HG03571 (cell line): ENCODE results near the gene CHMP1A.
"Not testable (repeated sequence)": the region's sequence is repeated elsewhere in the genome, so short reads cannot be mapped to it uniquely, and the experiment has no call there.

ENCODE experiments used
- ATAC-seq: cut with Tn5 transposase; IDR thresholded peaks from one replicate; pipeline ENCODE4 v1.9.1; 2021; ENCODE audit not compliant: unreplicated experiment

CHMP1A gene

GRCh38 chr16:89657442-89658220 is at the start of gene CHMP1A, which contains the start of gene SPATA33:
Gene CHMP1A, minus strand, starts transcription at chr16:89657708. Its CDS starts 120 bp downstream, at chr16:89657588.
Gene SPATA33, plus strand, starts transcription at chr16:89657836. Its CDS starts 76 bp downstream, at chr16:89657912.
- peak; percentile 86 for ATAC-seq

GRCh38 chr16:89706518-89707260 is 49.2 kb upstream of the CHMP1A start:
- no peak for ATAC-seq

DNA sequence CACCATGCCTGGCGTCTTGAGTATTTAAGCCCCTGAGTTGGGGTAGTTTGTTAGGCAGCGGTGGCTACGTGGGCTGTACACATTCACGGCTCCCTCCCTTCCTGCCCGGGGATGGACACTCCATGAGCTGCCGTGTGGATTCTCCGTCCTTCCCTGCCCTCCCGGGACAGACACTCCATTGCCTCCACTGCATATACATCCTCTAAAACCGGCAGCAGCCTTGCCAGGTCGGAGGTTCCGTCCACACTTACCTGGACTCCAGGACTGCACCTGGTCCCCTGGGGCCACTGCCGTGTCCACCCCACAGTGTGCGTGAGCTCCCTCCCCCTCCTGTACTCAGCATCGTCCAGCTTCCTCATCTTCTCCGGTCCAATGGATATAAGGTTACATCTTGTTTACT is 47.5 kb upstream of the CHMP1A start:
- ATAC-seq, result no peak

GRCh38 chr16:89704281-89704680 is 46.8 kb upstream of the CHMP1A start:
- no peak for ATAC-seq

GRCh38 chr16:89701425-89702406 is 44.2 kb upstream of the CHMP1A start, which contains the start of gene SPATA2L:
Gene SPATA2L, minus strand, starts transcription at chr16:89701705. Its CDS starts 473 bp downstream, at chr16:89701232.
- ATAC-seq, result peak; percentile 59

DNA sequence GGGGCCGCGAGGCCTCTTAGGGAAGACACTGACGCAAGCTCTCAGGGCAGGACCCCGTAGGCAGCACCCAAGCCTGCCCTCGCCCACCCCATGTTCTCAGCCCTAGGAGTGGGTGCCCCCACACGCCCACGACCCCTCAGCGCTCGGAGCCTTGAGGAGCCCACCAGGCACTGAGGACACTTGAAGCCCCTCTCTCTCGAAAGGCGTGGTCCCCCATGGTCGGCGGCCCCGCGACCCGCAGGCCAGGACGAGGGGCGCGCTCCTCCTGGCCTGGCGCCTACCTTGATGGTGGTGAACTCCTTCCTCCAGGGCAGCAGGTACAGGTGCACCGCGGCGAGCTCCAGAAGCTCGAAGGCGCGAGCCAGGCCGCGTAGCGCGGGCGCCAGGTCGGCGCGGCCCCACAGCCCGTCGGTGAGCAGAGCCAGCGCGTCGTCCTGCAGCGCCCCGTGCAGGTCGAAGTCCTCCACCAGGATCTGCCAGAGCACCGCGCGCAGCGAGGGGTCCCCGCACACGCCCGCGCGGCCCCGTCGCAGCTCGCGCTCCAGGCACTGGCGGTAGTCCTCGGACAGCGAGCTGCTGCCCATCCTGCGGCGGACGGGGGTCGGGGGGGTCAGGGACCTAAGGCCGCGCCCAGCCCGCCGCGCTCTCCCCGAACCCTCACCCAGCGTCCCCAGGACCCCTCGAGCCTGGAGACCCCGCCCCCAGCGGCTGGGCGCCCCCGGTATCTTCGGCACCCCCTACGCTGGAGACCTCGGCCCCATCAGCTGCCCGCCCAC is 43.3 kb upstream of the CHMP1A start:
- peak; percentile 3 for ATAC-seq

DNA sequence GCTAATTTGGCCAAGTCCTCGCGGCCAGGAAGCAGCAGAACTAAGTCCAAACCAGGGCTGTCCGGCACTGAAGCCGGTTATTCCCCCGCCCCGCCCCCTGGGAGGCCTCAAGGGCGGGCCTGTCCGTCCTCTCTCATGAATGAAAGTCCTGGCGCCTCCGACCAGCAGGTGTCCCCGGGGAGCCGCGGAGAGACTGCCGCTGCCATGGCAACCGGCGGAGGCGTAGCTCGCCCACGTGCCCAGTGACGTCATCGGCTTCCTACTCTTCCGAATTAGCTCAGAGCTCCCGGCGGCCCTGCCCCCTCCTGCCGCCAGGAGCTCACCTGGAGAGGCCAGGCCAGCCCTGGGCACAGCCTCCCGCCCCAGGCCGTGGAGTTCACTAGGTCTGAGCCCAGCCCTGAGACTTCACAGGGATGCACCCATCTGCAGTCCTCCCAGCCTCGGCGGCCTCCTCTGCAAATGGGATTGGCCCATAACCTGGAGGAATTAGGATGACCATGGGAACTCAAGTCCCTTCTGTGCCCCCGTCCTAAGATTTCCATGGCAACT is 42.7 kb upstream of the CHMP1A start:
- ATAC-seq, result peak; percentile 40

DNA sequence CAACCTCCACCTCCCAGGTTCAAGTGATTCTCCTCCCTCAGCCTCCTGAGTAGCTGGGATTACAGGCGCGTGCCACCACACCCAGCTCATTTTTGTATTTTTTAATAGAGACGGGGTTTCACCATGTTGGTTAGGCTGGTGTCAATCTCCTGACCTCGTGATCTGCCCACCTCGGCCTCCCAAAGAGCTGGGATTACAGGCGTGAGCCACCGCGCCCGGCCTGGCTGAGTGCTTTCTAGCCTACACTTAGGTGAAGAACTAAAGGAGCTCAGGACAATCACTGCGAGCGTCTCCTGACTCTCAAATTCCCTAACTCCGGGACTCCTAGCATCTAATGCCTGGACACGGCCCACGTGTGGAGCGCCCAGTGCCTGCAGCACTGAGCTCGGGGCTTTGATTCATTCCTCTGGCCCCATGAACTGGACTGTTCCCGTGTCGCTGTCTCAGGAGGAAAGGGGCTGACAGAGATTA is 42.2 kb upstream of the CHMP1A start:
- not testable (repeated sequence) for ATAC-seq

DNA sequence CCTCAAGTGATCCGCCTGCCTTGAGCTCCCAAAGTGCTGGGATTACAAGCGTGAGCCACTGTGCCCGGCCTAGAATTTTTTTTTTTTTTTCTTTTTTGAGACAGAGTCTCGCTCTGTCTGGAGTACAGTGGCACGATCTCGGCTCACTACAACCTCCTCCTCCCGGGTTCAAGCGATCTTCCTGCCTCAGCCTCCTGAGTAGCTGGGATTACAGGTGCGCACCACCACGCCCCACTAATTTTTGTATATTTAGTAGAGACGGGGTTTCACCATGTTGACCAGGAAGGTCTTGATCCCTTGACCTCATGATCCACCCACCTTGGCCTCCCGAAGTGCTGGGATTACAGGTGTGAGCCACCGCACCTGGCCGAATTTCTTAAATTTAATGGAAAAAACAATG is 41.2 kb upstream of the CHMP1A start:
- ATAC-seq, result not testable (repeated sequence)

GRCh38 chr16:89697616-89698331 is 40.3 kb upstream of the CHMP1A start:
- no peak for ATAC-seq

DNA sequence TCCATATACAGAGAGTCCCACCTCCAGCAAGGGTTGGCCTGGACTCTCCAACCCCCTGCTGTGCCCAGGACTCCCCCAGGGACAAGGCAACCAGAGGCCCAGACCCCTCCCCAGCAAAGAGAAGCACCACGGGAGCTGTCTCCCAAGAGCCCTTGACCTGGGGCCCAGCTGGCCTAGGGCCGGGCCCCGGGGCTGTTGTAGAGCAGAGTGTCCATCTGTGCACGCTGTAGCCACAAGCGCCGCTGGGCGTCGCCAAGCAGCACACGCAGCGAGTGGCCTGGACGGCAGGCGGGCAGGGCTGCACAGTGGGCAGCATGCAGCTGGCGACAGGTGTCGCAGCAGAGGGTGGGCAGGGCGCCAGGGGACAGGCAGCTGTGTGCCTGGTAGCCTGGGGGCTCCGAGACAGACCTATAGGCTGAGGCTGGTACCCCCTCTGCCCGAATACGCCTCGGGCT is 39.7 kb upstream of the CHMP1A start:
- ATAC-seq, result no peak

- no peak for ATAC-seq
Observed at GRCh38 chr16:89696670-89697128, 39.2 kb upstream of the CHMP1A start.

GRCh38 chr16:89695875-89696669 is 38.6 kb upstream of the CHMP1A start:
- no peak for ATAC-seq

DNA sequence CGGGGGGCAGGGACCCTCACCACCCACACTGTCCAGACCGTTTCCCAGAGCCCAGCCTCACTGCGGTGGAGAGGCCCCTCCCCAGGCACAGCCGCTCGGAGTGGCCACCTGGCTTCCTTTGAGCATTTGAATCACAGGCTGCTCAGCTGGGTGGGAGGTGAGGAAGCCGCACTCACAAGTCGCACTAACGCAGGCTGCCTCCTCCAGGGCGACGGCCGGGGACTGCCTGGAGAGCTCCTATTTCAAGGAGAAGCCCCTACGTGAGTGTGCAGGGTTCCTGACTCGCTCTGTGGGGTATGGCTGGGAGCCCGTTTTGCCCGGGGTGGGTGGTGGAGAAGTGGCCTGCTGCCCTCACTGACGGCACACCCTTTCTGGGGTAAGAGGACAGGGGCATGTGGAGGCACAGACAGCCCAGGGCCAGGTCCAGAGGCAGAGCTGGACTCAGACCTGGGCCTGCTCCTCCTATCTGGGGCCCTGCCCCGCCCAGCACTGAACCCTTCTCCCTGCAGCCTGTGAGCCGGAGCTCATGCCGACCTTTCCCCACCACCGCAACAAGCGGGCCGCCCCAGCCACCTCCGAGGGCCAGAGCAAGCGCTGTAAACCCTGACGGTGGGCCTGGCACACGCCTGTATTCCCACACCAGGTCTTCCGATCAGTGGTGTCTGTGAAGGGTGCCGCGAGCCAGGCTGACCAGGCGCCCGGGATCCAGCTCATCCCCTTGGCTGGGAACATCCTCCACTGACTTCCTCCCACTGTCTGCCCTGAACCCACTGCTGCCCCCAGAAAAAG is 37.8 kb upstream of the CHMP1A start:
- ATAC-seq, result no peak

GRCh38 chr16:89694784-89695085 is 37.2 kb upstream of the CHMP1A start:
- not testable (repeated sequence) for ATAC-seq

GRCh38 chr16:89693931-89694783 is 36.6 kb upstream of the CHMP1A start:
- no peak for ATAC-seq
